ENCODE results near the gene CCDC192. TPM values are rescaled to one million over a fixed set of nuclear protein-coding genes. Genes with fewer than 3 reads are reported as not detected.
"Not testable (repeated sequence)": the region's sequence is repeated elsewhere in the genome, so short reads cannot be mapped to it uniquely, and the experiment has no call there.

CCDC192 gene
- total and polyA plus RNA-seq, 4 donors = 0.50 to 1.6 (median 1.0) TPM

DNA sequence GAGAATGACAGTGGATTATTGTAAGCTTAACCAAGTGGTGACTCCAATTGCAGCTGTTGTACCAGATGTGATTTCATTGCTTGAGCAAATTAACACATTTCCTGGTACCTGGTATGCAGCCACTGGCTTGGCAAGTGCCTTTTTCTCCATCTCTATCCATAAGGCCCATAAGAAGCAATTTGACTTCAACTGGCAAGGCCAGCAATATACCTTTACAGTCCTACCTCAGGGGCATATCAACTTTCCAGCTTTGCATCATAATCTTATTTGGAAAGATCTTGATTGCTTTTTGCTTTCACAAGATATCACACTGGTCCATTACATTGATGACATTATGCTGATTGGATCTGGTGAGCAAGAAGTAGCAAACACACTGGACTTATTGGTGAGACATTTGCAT, 26.2 kb upstream of the CCDC192 start:
- H3K27me3 ChIP-seq (ENCODE audit: control insufficient read depth, insufficient read depth, low read length); H3K36me3 ChIP-seq (ENCODE audit: control insufficient read depth, insufficient read depth, low read length); DNase-seq (ENCODE audit: low read depth in 4 of 6, low spot score in 6 of 6); H3K27ac ChIP-seq (ENCODE audit: low read depth, low read length); H3K9me3 ChIP-seq (ENCODE audit: control insufficient read depth, insufficient read depth, low read length); H3K4me1 ChIP-seq (ENCODE audit: control insufficient read depth, insufficient read depth, low read length); H3K4me3 ChIP-seq (ENCODE audit: low read depth, low read length): not testable (repeated sequence)

DNA sequence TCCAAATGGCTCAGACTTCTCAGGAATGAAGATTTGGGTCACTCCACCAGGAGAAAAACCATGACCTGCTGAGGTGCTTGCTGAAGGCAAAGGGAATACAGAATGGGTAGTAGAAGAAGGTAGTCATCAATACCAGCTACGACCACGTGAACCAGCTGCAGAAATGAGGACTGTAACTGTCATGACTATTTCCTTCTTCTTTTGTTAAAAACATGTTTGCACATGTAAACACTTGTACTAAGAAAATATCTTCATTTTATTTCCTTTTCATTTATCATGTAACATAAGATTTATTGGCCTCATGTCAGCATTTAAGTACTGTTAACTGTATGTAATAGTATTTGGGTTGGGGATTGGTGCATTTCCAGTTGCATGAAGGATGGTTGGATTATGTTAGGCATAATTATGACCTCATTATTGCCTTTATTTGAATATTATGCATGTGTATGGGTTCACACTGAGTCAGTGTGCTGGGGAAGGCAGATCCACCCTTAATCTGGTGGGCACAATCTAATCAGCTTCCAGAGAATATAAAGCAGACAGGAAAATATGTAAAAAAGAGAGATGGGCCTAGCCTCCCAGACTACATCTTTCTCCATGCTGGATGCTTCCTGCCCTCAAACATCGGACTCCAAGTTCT, 23.4 kb upstream of the CCDC192 start:
- WGBS (ENCODE audit: insufficient coverage) = no CpG with 5 or more reads among the region's 3 CpGs
- not testable (repeated sequence) for H3K4me3 ChIP-seq (ENCODE audit: low read depth, low read length); H3K27me3 ChIP-seq (ENCODE audit: control insufficient read depth, insufficient read depth, low read length); H3K36me3 ChIP-seq (ENCODE audit: control insufficient read depth, insufficient read depth, low read length); DNase-seq (ENCODE audit: low read depth in 4 of 6, low spot score in 6 of 6); H3K4me1 ChIP-seq (ENCODE audit: control insufficient read depth, insufficient read depth, low read length); H3K9me3 ChIP-seq (ENCODE audit: control insufficient read depth, insufficient read depth, low read length); H3K27ac ChIP-seq (ENCODE audit: low read depth, low read length)

GRCh38 chr5:127680595-127680994, 22.6 kb upstream of the CCDC192 start:
- no peak for DNase-seq (ENCODE audit: low read depth in 4 of 6, low spot score in 6 of 6)
- no peaks in the 10 kb centered on the region for H3K4me1 ChIP-seq (ENCODE audit: control insufficient read depth, insufficient read depth, low read length)
- no CpG with 5 or more reads among the region's 1 CpG for WGBS (ENCODE audit: insufficient coverage)
- H3K4me3 ChIP-seq (ENCODE audit: low read depth, low read length) = no peak overlapping the region
- H3K27me3 ChIP-seq (ENCODE audit: control insufficient read depth, insufficient read depth, low read length) = no peaks in the 10 kb centered on the region
- no peaks in the 10 kb centered on the region for H3K36me3 ChIP-seq (ENCODE audit: control insufficient read depth, insufficient read depth, low read length)
- no peak overlapping the region for H3K27ac ChIP-seq (ENCODE audit: low read depth, low read length)
- no peaks in the 10 kb centered on the region for H3K9me3 ChIP-seq (ENCODE audit: control insufficient read depth, insufficient read depth, low read length)

GRCh38 chr5:127683008-127683407, 20.2 kb upstream of the CCDC192 start:
- Histone ChIP-seq H3K4me3 (ENCODE audit: low read depth, low read length) (no peak overlapping the region), H3K27me3 (ENCODE audit: control insufficient read depth, insufficient read depth, low read length) (no peaks in the 10 kb centered on the region), H3K27ac (ENCODE audit: low read depth, low read length) (no peak overlapping the region), H3K36me3 (ENCODE audit: control insufficient read depth, insufficient read depth, low read length) (no peaks in the 10 kb centered on the region), H3K4me1 (ENCODE audit: control insufficient read depth, insufficient read depth, low read length) (no peaks in the 10 kb centered on the region), H3K9me3 (ENCODE audit: control insufficient read depth, insufficient read depth, low read length) (no peaks in the 10 kb centered on the region)
- no CpG with 5 or more reads among the region's 4 CpGs for WGBS (ENCODE audit: insufficient coverage)
- DNase-seq (ENCODE audit: low read depth in 4 of 6, low spot score in 6 of 6) = peak in 1 of 6 donors; percentile 47

- Histone ChIP-seq H3K27ac (ENCODE audit: low read depth, low read length) (no peak overlapping the region), H3K36me3 (ENCODE audit: control insufficient read depth, insufficient read depth, low read length) (no peaks in the 10 kb centered on the region), H3K27me3 (ENCODE audit: control insufficient read depth, insufficient read depth, low read length) (no peaks in the 10 kb centered on the region), H3K4me3 (ENCODE audit: low read depth, low read length) (no peak overlapping the region), H3K9me3 (ENCODE audit: control insufficient read depth, insufficient read depth, low read length) (no peaks in the 10 kb centered on the region), H3K4me1 (ENCODE audit: control insufficient read depth, insufficient read depth, low read length) (no peaks in the 10 kb centered on the region)
- no peak for DNase-seq (ENCODE audit: low read depth in 4 of 6, low spot score in 6 of 6)
- WGBS (ENCODE audit: insufficient coverage) = 89% methylated on average over 3 of the region's 6 CpGs
Observed at GRCh38 chr5:127684726-127685467, 18.3 kb upstream of the CCDC192 start.

DNA sequence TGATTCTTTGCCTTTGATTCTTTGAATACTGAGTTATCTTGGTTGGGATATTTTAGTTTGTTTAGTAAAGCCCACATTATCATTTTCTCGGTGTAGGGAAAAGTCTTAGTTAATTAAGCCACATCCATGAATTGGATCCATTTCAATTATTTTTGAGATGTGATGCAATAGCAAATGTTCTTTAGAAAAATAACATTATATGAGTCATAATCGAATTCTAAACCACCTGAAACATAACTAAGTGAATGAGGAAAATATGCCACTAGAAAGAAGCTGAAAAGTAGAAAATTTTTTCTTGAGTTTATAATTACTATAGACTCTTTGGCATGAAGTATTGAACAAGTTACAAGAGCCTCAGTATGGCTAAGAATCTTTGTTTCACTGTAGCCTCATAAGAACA, 17.5 kb upstream of the CCDC192 start:
- Histone ChIP-seq H3K9me3 (ENCODE audit: control insufficient read depth, insufficient read depth, low read length) (no peaks in the 10 kb centered on the region), H3K4me3 (ENCODE audit: low read depth, low read length) (no peak overlapping the region), H3K36me3 (ENCODE audit: control insufficient read depth, insufficient read depth, low read length) (no peaks in the 10 kb centered on the region), H3K27me3 (ENCODE audit: control insufficient read depth, insufficient read depth, low read length) (no peaks in the 10 kb centered on the region), H3K27ac (ENCODE audit: low read depth, low read length) (no peak overlapping the region), H3K4me1 (ENCODE audit: control insufficient read depth, insufficient read depth, low read length) (no peaks in the 10 kb centered on the region)
- WGBS (ENCODE audit: insufficient coverage) = no CpG with 5 or more reads among the region's 2 CpGs
- no peak for DNase-seq (ENCODE audit: low read depth in 4 of 6, low spot score in 6 of 6)

DNA sequence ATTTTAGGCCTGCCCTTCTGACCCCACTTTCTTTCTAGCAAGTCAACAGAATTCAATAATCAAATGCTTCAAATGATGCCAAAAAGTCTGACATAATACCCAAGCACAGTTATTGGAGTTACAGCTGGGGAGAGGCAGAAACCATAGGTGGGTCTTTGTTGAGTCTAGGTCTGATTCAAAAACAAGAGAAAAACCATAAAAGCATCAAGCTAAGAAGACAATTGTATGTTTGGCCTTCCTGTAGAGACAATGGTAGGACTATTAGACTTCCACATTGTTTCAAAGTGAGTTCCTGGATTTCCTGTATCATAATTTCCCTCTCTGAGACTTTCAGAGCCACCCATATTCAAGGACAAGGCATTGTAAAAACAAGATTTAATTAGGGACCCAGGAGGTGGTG, 16.8 kb upstream of the CCDC192 start:
- DNase-seq (ENCODE audit: low read depth in 4 of 6, low spot score in 6 of 6) = no peak
- Histone ChIP-seq H3K4me3 (ENCODE audit: low read depth, low read length) (no peak overlapping the region), H3K27me3 (ENCODE audit: control insufficient read depth, insufficient read depth, low read length) (no peaks in the 10 kb centered on the region), H3K27ac (ENCODE audit: low read depth, low read length) (no peak overlapping the region), H3K4me1 (ENCODE audit: control insufficient read depth, insufficient read depth, low read length) (no peaks in the 10 kb centered on the region), H3K9me3 (ENCODE audit: control insufficient read depth, insufficient read depth, low read length) (no peaks in the 10 kb centered on the region), H3K36me3 (ENCODE audit: control insufficient read depth, insufficient read depth, low read length) (no peaks in the 10 kb centered on the region)

- no peak overlapping the region for H3K27ac ChIP-seq (ENCODE audit: low read depth, low read length)
- H3K4me3 ChIP-seq (ENCODE audit: low read depth, low read length) = no peak overlapping the region
- DNase-seq (ENCODE audit: low read depth in 4 of 6, low spot score in 6 of 6) = no peak
- H3K9me3 ChIP-seq (ENCODE audit: control insufficient read depth, insufficient read depth, low read length) = no peaks in the 10 kb centered on the region
- H3K36me3 ChIP-seq (ENCODE audit: control insufficient read depth, insufficient read depth, low read length) = no peaks in the 10 kb centered on the region
- H3K27me3 ChIP-seq (ENCODE audit: control insufficient read depth, insufficient read depth, low read length) = no peaks in the 10 kb centered on the region
- WGBS (ENCODE audit: insufficient coverage) = no CpG with 5 or more reads among the region's 1 CpG
- H3K4me1 ChIP-seq (ENCODE audit: control insufficient read depth, insufficient read depth, low read length) = no peaks in the 10 kb centered on the region
Observed at GRCh38 chr5:127694518-127695171, 8.5 kb upstream of the CCDC192 start.

DNA sequence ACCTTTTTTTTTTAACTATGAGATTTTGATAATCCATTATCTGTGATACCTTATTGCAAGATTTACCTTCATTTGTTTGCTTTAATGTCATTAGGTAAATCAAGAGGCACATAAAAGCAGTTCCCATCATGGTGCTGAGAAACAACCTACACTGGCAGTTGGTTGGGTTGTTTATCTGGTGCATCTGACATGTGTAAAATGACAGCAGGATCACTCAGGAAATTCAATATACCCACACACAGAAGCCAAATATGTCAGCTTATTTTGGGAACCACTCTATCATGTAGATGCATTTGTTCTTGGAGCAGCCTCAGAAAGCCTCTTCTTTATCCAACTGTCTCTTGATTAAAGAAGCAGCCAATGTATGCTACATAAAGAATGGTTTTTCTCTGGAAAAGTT, 7.8 kb upstream of the CCDC192 start:
- H3K27ac ChIP-seq (ENCODE audit: low read depth, low read length) = no peak overlapping the region
- DNase-seq (ENCODE audit: low read depth in 4 of 6, low spot score in 6 of 6) = peak in 1 of 6 donors; percentile 38

DNA sequence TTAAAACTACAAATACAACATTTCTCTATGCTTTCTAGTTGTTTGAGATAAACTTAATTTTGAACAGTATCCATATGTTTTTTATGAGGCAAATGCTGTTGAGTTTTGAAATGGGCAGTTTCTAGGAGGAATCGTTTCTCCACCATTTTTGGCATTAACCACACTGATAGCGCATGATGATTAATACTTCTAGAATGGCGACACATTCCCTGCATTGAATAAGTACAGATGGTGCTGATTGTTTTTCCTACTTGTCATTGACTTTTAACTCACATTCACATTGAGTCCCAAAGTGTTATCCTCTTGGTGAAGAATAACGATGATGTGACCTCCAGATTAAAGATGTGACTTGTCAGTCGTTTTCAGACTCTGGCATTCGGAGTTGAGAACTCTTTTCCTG, 6.5 kb upstream of the CCDC192 start:
- Histone ChIP-seq H3K4me1 (ENCODE audit: control insufficient read depth, insufficient read depth, low read length) (no peaks in the 10 kb centered on the region), H3K4me3 (ENCODE audit: low read depth, low read length) (no peak overlapping the region), H3K27ac (ENCODE audit: low read depth, low read length) (no peak overlapping the region), H3K36me3 (ENCODE audit: control insufficient read depth, insufficient read depth, low read length) (no peaks in the 10 kb centered on the region), H3K27me3 (ENCODE audit: control insufficient read depth, insufficient read depth, low read length) (no peaks in the 10 kb centered on the region), H3K9me3 (ENCODE audit: control insufficient read depth, insufficient read depth, low read length) (no peaks in the 10 kb centered on the region)
- 66% methylated on average over 3 of the region's 6 CpGs for WGBS (ENCODE audit: insufficient coverage)
- DNase-seq (ENCODE audit: low read depth in 4 of 6, low spot score in 6 of 6) = no peak

More for the DNA sequence above, 7.8 kb upstream of the CCDC192 start:
- Histone ChIP-seq H3K27me3 (ENCODE audit: control insufficient read depth, insufficient read depth, low read length) (no peaks in the 10 kb centered on the region), H3K9me3 (ENCODE audit: control insufficient read depth, insufficient read depth, low read length) (no peaks in the 10 kb centered on the region), H3K4me1 (ENCODE audit: control insufficient read depth, insufficient read depth, low read length) (no peaks in the 10 kb centered on the region), H3K36me3 (ENCODE audit: control insufficient read depth, insufficient read depth, low read length) (no peaks in the 10 kb centered on the region), H3K4me3 (ENCODE audit: low read depth, low read length) (no peak overlapping the region)
